Measurements from ENCODE around the gene THAP9.

DNA sequence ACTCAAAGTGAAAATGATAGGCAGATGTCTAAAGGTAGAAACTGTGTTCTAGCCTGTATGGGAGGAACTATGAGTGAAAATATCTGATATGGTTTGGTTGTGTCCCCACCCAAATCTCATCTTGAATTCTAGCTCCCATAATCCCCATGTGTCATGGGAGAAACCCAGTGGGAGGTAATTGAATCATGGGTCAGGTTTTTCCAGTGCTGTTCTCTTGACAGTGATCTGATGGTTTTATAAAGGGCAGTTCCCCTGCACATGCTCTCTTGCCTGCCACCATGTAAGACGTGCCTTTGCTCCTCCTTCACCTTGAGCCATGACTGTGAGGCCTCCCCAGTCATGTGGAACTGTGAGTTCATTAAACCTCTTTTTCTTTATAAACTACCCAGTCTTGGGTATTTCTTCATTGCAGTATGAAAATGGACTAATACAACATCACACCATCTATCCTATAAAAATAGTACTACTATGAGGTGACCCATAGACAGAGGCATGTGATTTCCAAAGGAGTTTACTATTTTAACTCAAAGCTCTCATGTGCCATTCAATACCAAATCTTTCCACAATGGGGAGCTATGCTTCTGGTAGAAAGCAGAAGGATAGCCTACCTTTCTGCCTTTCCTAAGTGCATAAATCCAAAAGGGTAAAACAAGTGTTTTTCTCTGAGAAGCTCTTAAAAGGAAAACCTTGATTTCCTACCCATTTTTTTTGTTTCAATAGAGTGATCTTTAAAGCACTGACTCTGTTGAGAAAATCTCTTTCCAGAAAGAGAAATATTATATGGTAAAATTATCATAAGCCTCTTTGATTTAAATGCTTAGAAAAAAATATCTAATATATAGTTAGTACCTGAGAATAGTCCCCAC, 48.4 kb upstream of the THAP9 start:
- TF ChIP-seq GLIS3 (CRISPR knock-in tag; IDR thresholded peaks at IDR 0.05) (no peak), TCF4 (CRISPR knock-in tag; IDR thresholded peaks at IDR 0.05; ENCODE audit: borderline replicate concordance) (no peak), ZNF8 (CRISPR knock-in tag; IDR thresholded peaks at IDR 0.05) (no peak), ZFP30 (CRISPR knock-in tag; IDR thresholded peaks at IDR 0.05) (no peak), CSDC2 (CRISPR knock-in tag; IDR thresholded peaks at IDR 0.05) (no peak)
- TF ChIP-seq, protein P1, sequence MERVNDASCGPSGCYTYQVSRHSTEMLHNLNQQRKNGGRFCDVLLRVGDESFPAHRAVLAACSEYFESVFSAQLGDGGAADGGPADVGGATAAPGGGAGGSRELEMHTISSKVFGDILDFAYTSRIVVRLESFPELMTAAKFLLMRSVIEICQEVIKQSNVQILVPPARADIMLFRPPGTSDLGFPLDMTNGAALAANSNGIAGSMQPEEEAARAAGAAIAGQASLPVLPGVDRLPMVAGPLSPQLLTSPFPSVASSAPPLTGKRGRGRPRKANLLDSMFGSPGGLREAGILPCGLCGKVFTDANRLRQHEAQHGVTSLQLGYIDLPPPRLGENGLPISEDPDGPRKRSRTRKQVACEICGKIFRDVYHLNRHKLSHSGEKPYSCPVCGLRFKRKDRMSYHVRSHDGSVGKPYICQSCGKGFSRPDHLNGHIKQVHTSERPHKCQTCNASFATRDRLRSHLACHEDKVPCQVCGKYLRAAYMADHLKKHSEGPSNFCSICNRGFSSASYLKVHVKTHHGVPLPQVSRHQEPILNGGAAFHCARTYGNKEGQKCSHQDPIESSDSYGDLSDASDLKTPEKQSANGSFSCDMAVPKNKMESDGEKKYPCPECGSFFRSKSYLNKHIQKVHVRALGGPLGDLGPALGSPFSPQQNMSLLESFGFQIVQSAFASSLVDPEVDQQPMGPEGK (CRISPR knock-in tag; IDR thresholded peaks at IDR 0.05; ENCODE audit: borderline replicate concordance) = no peak
- TF ChIP-seq, protein P2, sequence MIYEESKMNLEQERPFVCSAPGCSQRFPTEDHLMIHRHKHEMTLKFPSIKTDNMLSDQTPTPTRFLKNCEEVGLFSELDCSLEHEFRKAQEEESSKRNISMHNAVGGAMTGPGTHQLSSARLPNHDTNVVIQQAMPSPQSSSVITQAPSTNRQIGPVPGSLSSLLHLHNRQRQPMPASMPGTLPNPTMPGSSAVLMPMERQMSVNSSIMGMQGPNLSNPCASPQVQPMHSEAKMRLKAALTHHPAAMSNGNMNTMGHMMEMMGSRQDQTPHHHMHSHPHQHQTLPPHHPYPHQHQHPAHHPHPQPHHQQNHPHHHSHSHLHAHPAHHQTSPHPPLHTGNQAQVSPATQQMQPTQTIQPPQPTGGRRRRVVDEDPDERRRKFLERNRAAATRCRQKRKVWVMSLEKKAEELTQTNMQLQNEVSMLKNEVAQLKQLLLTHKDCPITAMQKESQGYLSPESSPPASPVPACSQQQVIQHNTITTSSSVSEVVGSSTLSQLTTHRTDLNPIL (CRISPR knock-in tag; IDR thresholded peaks at IDR 0.05; ENCODE audit: low read depth) = no peak
- TF ChIP-seq, protein P3, sequence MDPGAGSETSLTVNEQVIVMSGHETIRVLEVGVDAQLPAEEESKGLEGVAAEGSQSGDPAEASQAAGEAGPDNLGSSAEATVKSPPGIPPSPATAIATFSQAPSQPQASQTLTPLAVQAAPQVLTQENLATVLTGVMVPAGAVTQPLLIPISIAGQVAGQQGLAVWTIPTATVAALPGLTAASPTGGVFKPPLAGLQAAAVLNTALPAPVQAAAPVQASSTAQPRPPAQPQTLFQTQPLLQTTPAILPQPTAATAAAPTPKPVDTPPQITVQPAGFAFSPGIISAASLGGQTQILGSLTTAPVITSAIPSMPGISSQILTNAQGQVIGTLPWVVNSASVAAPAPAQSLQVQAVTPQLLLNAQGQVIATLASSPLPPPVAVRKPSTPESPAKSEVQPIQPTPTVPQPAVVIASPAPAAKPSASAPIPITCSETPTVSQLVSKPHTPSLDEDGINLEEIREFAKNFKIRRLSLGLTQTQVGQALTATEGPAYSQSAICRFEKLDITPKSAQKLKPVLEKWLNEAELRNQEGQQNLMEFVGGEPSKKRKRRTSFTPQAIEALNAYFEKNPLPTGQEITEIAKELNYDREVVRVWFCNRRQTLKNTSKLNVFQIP (CRISPR knock-in tag; IDR thresholded peaks at IDR 0.05; ENCODE audit: borderline replicate concordance, low read depth) = no peak
